Eye (tissue), 1 donor: Measurements from ENCODE around the gene GNS.

Experiments
- DNase-seq: peaks from one replicate; pipeline ENCODE4 v3.0.0-alpha.2; 2015

GNS gene

GRCh38 chr12:64759035-64759894 lies at the start of gene GNS:
TSS of gene GNS (minus strand) at chr12:64759406. CDS start at chr12:64759276, 130 bp downstream.
- DNase-seq, result peak; percentile 97

GRCh38 chr12:64808110-64808509 lies 48.9 kb upstream of the GNS start:
- DNase-seq, result no peak

GRCh38 chr12:64806593-64807460 lies 47.6 kb upstream of the GNS start:
- no peak for DNase-seq

- DNase-seq, result no peak
Measured at GRCh38 chr12:64806173-64806572, 47.0 kb upstream of the GNS start.

- peak; percentile 70 for DNase-seq
Measured at GRCh38 chr12:64802180-64802775, 43.1 kb upstream of the GNS start.

- DNase-seq, result no peak
Measured at GRCh38 chr12:64801381-64801780, 42.2 kb upstream of the GNS start.

GRCh38 chr12:64800640-64801039 lies 41.4 kb upstream of the GNS start:
- no peak for DNase-seq

- DNase-seq, result no peak
Measured at GRCh38 chr12:64798165-64798564, 39.0 kb upstream of the GNS start.

- DNase-seq, result no peak
Measured at GRCh38 chr12:64797156-64797555, 38.0 kb upstream of the GNS start.

- DNase-seq, result peak; percentile 92
Measured at GRCh38 chr12:64796205-64796845, 37.1 kb upstream of the GNS start.

- DNase-seq, result no peak
Measured at GRCh38 chr12:64794305-64794704, 35.1 kb upstream of the GNS start.

GRCh38 chr12:64793610-64794009 lies 34.4 kb upstream of the GNS start:
- DNase-seq, result no peak

GRCh38 chr12:64792128-64792527 lies 32.9 kb upstream of the GNS start:
- DNase-seq, result no peak

- no peak for DNase-seq
Measured at GRCh38 chr12:64791036-64791435, 31.8 kb upstream of the GNS start.

- no peak for DNase-seq
Measured at GRCh38 chr12:64790166-64790565, 31.0 kb upstream of the GNS start.

GRCh38 chr12:64785838-64786237 lies 26.6 kb upstream of the GNS start:
- DNase-seq, result no peak

- DNase-seq, result peak; percentile 26
Measured at GRCh38 chr12:64782191-64782876, 23.1 kb upstream of the GNS start.

- peak; percentile 89 for DNase-seq
Measured at GRCh38 chr12:64781280-64782190, 22.3 kb upstream of the GNS start.

GRCh38 chr12:64780531-64781279 lies 21.5 kb upstream of the GNS start:
- peak; percentile 80 for DNase-seq

- peak; percentile 65 for DNase-seq
Measured at GRCh38 chr12:64780132-64780530, 20.9 kb upstream of the GNS start.
